ENCODE results near the gene TXK. TPM values are rescaled to one million over a fixed set of nuclear protein-coding genes. Genes with fewer than 3 reads are reported as not detected.

The TXK gene
- total and polyA plus RNA-seq, 2 experiments from 2014 or later = 0.76 to 1.5 TPM

DNA sequence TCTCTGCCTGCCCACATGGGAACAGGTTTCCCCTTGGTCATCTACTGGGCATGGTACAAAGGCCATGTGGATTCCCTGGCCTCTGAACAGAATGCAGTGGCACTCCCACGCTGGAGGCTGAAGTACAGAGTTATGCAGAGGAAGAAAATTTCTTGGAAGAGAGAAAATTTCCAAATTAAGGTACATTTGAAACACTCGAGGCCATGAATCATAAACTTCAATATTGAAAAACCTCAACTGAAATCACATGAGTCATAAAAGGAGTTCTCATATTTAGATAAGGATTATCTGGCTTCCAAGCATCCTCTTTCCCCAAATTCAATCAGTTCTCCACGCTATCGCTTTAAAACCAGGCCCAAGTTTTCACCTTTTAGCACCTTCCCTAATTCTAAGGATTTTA, 28.1 kb upstream of the TXK start:
- Histone ChIP-seq H3K4me1 (ENCODE audit: insufficient read depth) (no peaks in the 10 kb centered on the region), H2AFZ (no peak overlapping the region), H3K9me3 (ENCODE audit: low read depth) (no peaks in the 10 kb centered on the region), H3K36me3 (replicated peaks; ENCODE audit: insufficient read depth, low read depth) (no peaks in the 10 kb centered on the region), H3K79me2 (no peaks in the 10 kb centered on the region), H3K9me2 (replicated peaks; ENCODE audit: insufficient read depth) (no peaks in the 10 kb centered on the region), H3K4me2 (no peak overlapping the region), H4K20me1 (ENCODE audit: insufficient read depth, poor library complexity, severe bottlenecking) (no peaks in the 10 kb centered on the region), H3K4me3 (no peak overlapping the region), H3K27me3 (no peaks in the 10 kb centered on the region), H3K27ac (no peak overlapping the region)
- TF ChIP-seq EZH2phosphoT487 (IDR thresholded peaks at IDR 0.05; ENCODE audit: low read depth, severe bottlenecking, unreplicated experiment) (no peak), EZH2 (IDR thresholded peaks at IDR 0.05; ENCODE audit: borderline replicate concordance) (no peak)
- TF ChIP-seq, protein P1, sequence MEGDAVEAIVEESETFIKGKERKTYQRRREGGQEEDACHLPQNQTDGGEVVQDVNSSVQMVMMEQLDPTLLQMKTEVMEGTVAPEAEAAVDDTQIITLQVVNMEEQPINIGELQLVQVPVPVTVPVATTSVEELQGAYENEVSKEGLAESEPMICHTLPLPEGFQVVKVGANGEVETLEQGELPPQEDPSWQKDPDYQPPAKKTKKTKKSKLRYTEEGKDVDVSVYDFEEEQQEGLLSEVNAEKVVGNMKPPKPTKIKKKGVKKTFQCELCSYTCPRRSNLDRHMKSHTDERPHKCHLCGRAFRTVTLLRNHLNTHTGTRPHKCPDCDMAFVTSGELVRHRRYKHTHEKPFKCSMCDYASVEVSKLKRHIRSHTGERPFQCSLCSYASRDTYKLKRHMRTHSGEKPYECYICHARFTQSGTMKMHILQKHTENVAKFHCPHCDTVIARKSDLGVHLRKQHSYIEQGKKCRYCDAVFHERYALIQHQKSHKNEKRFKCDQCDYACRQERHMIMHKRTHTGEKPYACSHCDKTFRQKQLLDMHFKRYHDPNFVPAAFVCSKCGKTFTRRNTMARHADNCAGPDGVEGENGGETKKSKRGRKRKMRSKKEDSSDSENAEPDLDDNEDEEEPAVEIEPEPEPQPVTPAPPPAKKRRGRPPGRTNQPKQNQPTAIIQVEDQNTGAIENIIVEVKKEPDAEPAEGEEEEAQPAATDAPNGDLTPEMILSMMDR (IDR thresholded peaks at IDR 0.05; ENCODE audit: poor library complexity) = no peak
- no peak for DNase-seq (ENCODE audit: low spot score)
- WGBS (ENCODE audit: low lambda C conversion rate, missing lambda C conversion rate) = 75% methylated on average over 4 of the region's 4 CpGs

DNA sequence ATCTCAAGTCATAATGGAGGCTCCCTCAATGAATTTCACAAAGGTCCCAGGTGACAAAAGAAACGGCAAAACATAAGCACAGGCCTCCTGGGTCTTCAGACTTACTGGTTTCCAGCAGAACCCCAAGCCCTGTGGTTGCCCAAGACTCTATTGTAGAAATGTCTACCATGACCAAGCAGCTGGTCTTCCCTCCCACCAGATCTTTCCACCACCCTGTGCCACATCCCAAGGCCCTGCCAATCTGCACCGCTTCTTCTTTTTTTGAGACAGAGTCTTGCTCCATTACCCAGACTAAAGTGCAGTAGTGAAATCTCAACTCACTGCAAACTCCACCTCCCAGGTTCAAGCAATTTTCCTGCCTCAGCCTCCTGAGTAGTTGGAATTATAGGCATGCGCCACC, 23.2 kb upstream of the TXK start:
- WGBS (ENCODE audit: low lambda C conversion rate, missing lambda C conversion rate) = 96% methylated on average over 3 of the region's 3 CpGs
- TF ChIP-seq EZH2 (IDR thresholded peaks at IDR 0.05; ENCODE audit: borderline replicate concordance) (no peak), EZH2phosphoT487 (IDR thresholded peaks at IDR 0.05; ENCODE audit: low read depth, severe bottlenecking, unreplicated experiment) (no peak)
- TF ChIP-seq, protein P1 (IDR thresholded peaks at IDR 0.05; ENCODE audit: poor library complexity) = no peak

DNA sequence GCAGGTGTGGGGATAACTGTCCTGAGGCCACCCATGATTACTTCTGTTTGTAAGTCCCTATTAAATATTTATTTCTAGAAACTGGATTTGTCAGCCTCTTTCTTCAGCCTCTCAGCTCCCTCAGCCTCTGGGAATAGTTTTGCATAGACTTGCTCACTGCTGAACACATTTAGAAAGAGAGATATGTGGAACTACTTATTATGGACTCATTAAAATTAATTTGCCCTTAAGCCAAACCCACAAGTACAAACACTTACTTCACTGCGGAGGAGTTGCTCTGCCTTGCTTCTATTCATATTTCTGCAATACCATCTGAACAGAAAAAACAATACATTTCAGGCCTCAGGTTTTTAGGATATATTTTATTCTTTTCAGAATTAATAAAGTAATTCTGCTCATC, 22.4 kb upstream of the TXK start:
- Histone ChIP-seq H2AFZ (no peak overlapping the region), H3K9me2 (replicated peaks; ENCODE audit: insufficient read depth) (no peaks in the 10 kb centered on the region), H3K79me2 (no peaks in the 10 kb centered on the region), H3K4me3 (no peak overlapping the region), H3K27ac (no peak overlapping the region), H3K9me3 (ENCODE audit: low read depth) (no peaks in the 10 kb centered on the region), H3K4me1 (ENCODE audit: insufficient read depth) (no peaks in the 10 kb centered on the region), H3K27me3 (no peaks in the 10 kb centered on the region), H3K4me2 (no peak overlapping the region), H3K36me3 (replicated peaks; ENCODE audit: insufficient read depth, low read depth) (no peaks in the 10 kb centered on the region), H4K20me1 (ENCODE audit: insufficient read depth, poor library complexity, severe bottlenecking) (no peaks in the 10 kb centered on the region)
- 90% methylated on average over 1 of the region's 1 CpG for WGBS (ENCODE audit: low lambda C conversion rate, missing lambda C conversion rate)
- DNase-seq (ENCODE audit: low spot score) = no peak
- TF ChIP-seq, protein P1 (IDR thresholded peaks at IDR 0.05; ENCODE audit: poor library complexity) = no peak
- TF ChIP-seq EZH2 (IDR thresholded peaks at IDR 0.05; ENCODE audit: borderline replicate concordance) = no peak

More for the DNA sequence above, 23.2 kb upstream of the TXK start:
- Histone ChIP-seq H3K9me3 (ENCODE audit: low read depth) (no peaks in the 10 kb centered on the region), H3K27me3 (no peaks in the 10 kb centered on the region), H2AFZ (no peak overlapping the region), H3K36me3 (replicated peaks; ENCODE audit: insufficient read depth, low read depth) (no peaks in the 10 kb centered on the region), H3K79me2 (no peaks in the 10 kb centered on the region), H3K4me1 (ENCODE audit: insufficient read depth) (no peaks in the 10 kb centered on the region), H4K20me1 (ENCODE audit: insufficient read depth, poor library complexity, severe bottlenecking) (no peaks in the 10 kb centered on the region), H3K27ac (no peak overlapping the region), H3K4me3 (no peak overlapping the region), H3K9me2 (replicated peaks; ENCODE audit: insufficient read depth) (no peaks in the 10 kb centered on the region), H3K4me2 (no peak overlapping the region)
- no peak for DNase-seq (ENCODE audit: low spot score)

Measured in hepatocyte (in vitro differentiated cells).